Endothelial cell of umbilical vein (primary cell): ENCODE measurements around the gene MTMR11. TPM values are rescaled to one million over a fixed set of nuclear protein-coding genes. Genes with fewer than 3 reads are reported as not detected.
A peak's percentile ranks its signal among the peaks of the same experiment; 100 is the strongest.

Experiments
- BruUV-seq: library from RNA; stranded (reverse); fragments of 400-500 nt; replicated peaks from 2 replicates; lab custom pipeline; 2021; lab: Mats Ljungman, UMichigan
- CTCF ChIA-PET: fragments of 300-600, 350-600 bp; sonication (Branson Sonifier 250); formaldehyde crosslinking; loops from one replicate; lab custom pipeline; 2021; ENCODE audit warnings: antibody characterized with exemption, inconsistent platforms; lab: Charles Lee
- POLR2A ChIA-PET: fragments of 300-600, 350-600 bp; sonication (Branson Sonifier 250); formaldehyde crosslinking; loops from one replicate; lab custom pipeline; 2021; ENCODE audit warnings: antibody characterized with exemption, inconsistent platforms; lab: Charles Lee
- DNase-seq: peaks from one replicate; pipeline ENCODE4 v3.0.0-alpha.2; 2011; ENCODE audit warnings: low read depth, low spot score
- FAIRE-seq: peaks from 2 replicates; lab custom pipeline; 2011; peaks lifted over from hg19 to GRCh38; lab: Jason Lieb, UNC
- H2AFZ ChIP-seq: 2 replicates; pipeline ENCODE4 v1.6.0; 2012; ENCODE audit warnings: low read depth, low read length, control low read depth, inconsistent platforms
- H3K27ac ChIP-seq: 2 replicates; pipeline ENCODE4 v1.5.1; 2011; ENCODE audit warnings: low read depth, mild to moderate bottlenecking, control low read depth, low read length, moderate library complexity; ENCODE audit not compliant: insufficient read depth
- H3K27me3 ChIP-seq, 2 experiments: 2 replicates each; pipeline versions ENCODE4 v1.6.0 to v1.6.1; 2011; ENCODE audit warnings: low read length in 2 of 2, mixed read lengths in 1 of 2; ENCODE audit not compliant: control insufficient read depth in 2 of 2, insufficient read depth in 2 of 2
- H3K36me3 ChIP-seq, 2 experiments: 2 replicates in 1 of 2; 3 replicates in 1 of 2; pipeline ENCODE4 v1.5.1; 2011; ENCODE audit warnings: low read length in 2 of 2, mild to moderate bottlenecking in 1 of 2, moderate library complexity in 1 of 2; ENCODE audit not compliant: control insufficient read depth in 2 of 2, insufficient read depth in 2 of 2; ENCODE audit errors: extremely low read depth in 1 of 2
- H3K4me1 ChIP-seq: 3 replicates; pipeline ENCODE4 v1.5.1; 2011; ENCODE audit warnings: mild to moderate bottlenecking, low read length; ENCODE audit not compliant: control insufficient read depth, insufficient read depth; ENCODE audit errors: extremely low read depth
- H3K4me2 ChIP-seq: 2 replicates; pipeline ENCODE4 v1.6.1; 2011; ENCODE audit warnings: low read length, control low read depth, mixed read lengths; ENCODE audit not compliant: insufficient read depth
- H3K4me3 ChIP-seq, 3 experiments: fragments of 200-600 bp in 1 of 3; sonication (generic), shearing (Covaris generic) in 1 of 3; replicated peaks in 1 of 3; 2 replicates each; pipeline ENCODE4 v1.5.1; 2011 to 2016; ENCODE audit warnings: control low read depth in 3 of 3, low read length in 3 of 3, mild to moderate bottlenecking in 2 of 3, inconsistent platforms in 1 of 3, low read depth in 1 of 3, moderate library complexity in 1 of 3; ENCODE audit not compliant: insufficient read depth in 1 of 3
- H3K79me2 ChIP-seq: 2 replicates; pipeline ENCODE4 v1.6.0; 2012; ENCODE audit warnings: low read length, inconsistent platforms; ENCODE audit not compliant: control insufficient read depth, insufficient read depth
- H3K9ac ChIP-seq: replicated peaks from 2 replicates; pipeline ENCODE3; 2011; ENCODE audit warnings: low read length, control low read depth; ENCODE audit not compliant: insufficient read depth; ENCODE audit errors: extremely low read depth
- H3K9me1 ChIP-seq: replicated peaks from 3 replicates; pipeline ENCODE4 v1.6.0; 2011; ENCODE audit warnings: mild to moderate bottlenecking, low read length; ENCODE audit not compliant: control insufficient read depth, insufficient read depth; ENCODE audit errors: extremely low read depth
- H3K9me3 ChIP-seq: replicated peaks from 2 replicates; pipeline ENCODE4 v1.5.1; 2012; ENCODE audit warnings: low read length, inconsistent platforms; ENCODE audit not compliant: control insufficient read depth, insufficient read depth
- H4K20me1 ChIP-seq: replicated peaks from 2 replicates; pipeline ENCODE3; 2011; ENCODE audit warnings: mild to moderate bottlenecking, low read length; ENCODE audit not compliant: control insufficient read depth, insufficient read depth; ENCODE audit errors: extremely low read depth
- EZH2 ChIP-seq: IDR thresholded peaks from 2 replicates; pipeline ENCODE4 v1.6.1; 2012; ENCODE audit warnings: borderline replicate concordance, low read depth, mild to moderate bottlenecking, moderate library complexity, low read length, inconsistent platforms; ENCODE audit not compliant: severe bottlenecking
- JUN ChIP-seq: IDR thresholded peaks from 2 replicates; pipeline ENCODE4 v1.6.1; 2011; ENCODE audit warnings: borderline replicate concordance, low read depth; ENCODE audit not compliant: insufficient read length, insufficient read depth
- MYC ChIP-seq: IDR thresholded peaks from one replicate; pipeline ENCODE4 v1.6.1; 2011; ENCODE audit warnings: mild to moderate bottlenecking, low read depth, low read length
- POLR2A ChIP-seq: IDR thresholded peaks from 2 replicates; pipeline ENCODE4 v1.6.1; 2012; ENCODE audit warnings: low read depth, mild to moderate bottlenecking, control low read depth, low read length
- POLR2AphosphoS5 ChIP-seq: IDR thresholded peaks from 2 replicates; pipeline ENCODE4 v1.6.1; 2012; ENCODE audit warnings: low read depth, mild to moderate bottlenecking, control low read depth, low read length, moderate library complexity; ENCODE audit not compliant: insufficient read depth
- dilution Hi-C: fragments of 300-500 bp; cut with MboI; formaldehyde crosslinking; loops from one replicate; pipeline ENCODE4 v1.15.0; 2019; ENCODE audit warnings: low sequenced_read_pairs; ENCODE audit not compliant: extremely low pct_ligation_motif_present
- intact Hi-C: fragments of 100-400 bp; cut with micrococcal nuclease; formaldehyde crosslinking; loops from one replicate; pipeline ENCODE4 v1.10.0; 2022
- polyA plus RNA-seq, 4 experiments: library from polyadenylated mRNA; depleted of rRNA in 3 of 4; stranded (reverse) in 3 of 4; unstranded in 1 of 4; fragments of >200 nt; gene quantifications; 2 replicates each; pipeline versions ENCODE4 v1.2.1 to v1.2.3, GENCODE V29; 2011 to 2012; ENCODE audit warnings: missing spikeins in 1 of 4
- total RNA-seq: library from RNA; stranded (reverse); gene quantifications from 2 replicates; pipeline ENCODE4 v1.2.3, GENCODE V29; 2021
- TF ChIP-seq, protein P1 (sequence below), 2 donors: IDR thresholded peaks; 1 replicate in 1 of 2; 2 replicates in 1 of 2; pipeline ENCODE4 v1.5.1; 2011; ENCODE audit warnings: low read length in 2 of 2, mild to moderate bottlenecking in 2 of 2, moderate library complexity in 2 of 2, control low read depth in 1 of 2, inconsistent platforms in 1 of 2, low read depth in 1 of 2; ENCODE audit not compliant: insufficient read depth in 1 of 2; ENCODE audit errors: extremely low read depth in 1 of 2
- TF ChIP-seq, protein P2 (sequence below): IDR thresholded peaks from 2 replicates; pipeline ENCODE4 v1.6.1; 2011; ENCODE audit not compliant: insufficient read depth, insufficient read length

MTMR11 gene
- total and polyA plus RNA-seq, 2 donors (not counting 3 experiments of a cell fraction or from before 2014, with no cell fraction given): 7.8 to 14.4 TPM

DNA sequence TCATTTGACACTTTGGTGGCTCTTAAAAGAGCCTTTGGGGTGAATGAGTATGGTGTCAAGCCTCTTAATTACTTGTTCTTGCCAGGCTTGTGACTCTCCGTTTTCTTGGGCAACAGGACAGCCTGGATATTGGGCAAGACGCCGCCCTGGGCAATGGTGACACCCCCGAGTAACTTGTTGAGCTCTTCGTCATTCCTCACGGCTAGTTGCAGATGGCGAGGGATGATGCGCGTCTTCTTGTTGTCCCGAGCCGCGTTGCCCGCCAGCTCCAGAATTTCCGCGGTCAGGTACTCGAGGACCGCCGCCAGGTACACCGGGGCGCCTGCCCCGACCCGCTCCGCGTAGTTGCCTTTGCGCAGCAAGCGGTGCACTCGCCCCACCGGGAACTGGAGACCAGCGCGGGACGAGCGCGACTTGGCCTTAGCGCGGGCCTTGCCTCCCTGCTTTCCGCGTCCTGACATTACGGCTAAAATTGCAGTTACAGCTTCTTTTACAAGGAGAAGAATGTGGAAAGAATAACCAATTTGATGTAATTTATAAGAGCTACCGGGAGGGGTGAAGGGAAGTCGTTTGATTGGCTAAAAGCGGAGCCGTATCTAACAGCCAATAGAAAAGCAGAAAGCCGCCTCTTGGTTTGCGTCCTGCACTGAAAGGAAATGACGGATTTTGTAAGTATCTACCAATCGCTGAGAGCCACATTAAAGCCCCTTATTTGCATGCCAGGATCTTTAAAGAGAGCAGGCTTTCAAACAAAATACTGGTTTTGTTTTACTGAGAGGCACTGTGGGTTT, 49.0 kb downstream of the MTMR11 start:
- Histone ChIP-seq H3K9me3 (no peaks in the 10 kb centered on the region), H3K4me1 (peaks cover 16% of the 10 kb centered on the region), H2AFZ (no peak overlapping the region), H3K36me3 (no peaks in the 10 kb centered on the region), H3K4me3 (peak overlapping the region; percentile 22 to 91 (median 67)), H4K20me1 (no peaks in the 10 kb centered on the region), H3K27me3 (no peaks in the 10 kb centered on the region), H3K9ac (peak overlapping the region; percentile 99), H3K9me1 (no peaks in the 10 kb centered on the region), H3K4me2 (peak overlapping the region; percentile 85), H3K79me2 (no peaks in the 10 kb centered on the region), H3K27ac (peak overlapping the region; percentile 97)
- FAIRE-seq (peak; percentile 96), DNase-seq (peak; percentile 97)
- ChIA-PET CTCF (interaction anchor here (0.6 to 4.1 kb wide), 14 partner anchors 9 to 299 kb away, joined by 3 to 38 read pairs (median 4); partner anchors contain the start of gene BOLA1), POLR2A (interaction anchor here (0.9 to 3.6 kb wide), 12 partner anchors 12 to 299 kb away, joined by 3 to 20 read pairs (median 6); partner anchors contain the start of genes BOLA1, MTMR11 and VPS45)
- dilution Hi-C loops: loop anchor here (25.0 kb wide), 1 partner anchor 150 kb away; no protein-coding TSS in a partner anchor
- intact Hi-C loops: loop anchor here (1.0 to 2.0 kb wide), 8 partner anchors 12 to 300 kb away; partner anchors contain the start of genes BOLA1, SF3B4 and VPS45
- BruUV-seq: TSS peak; percentile 50
- TF ChIP-seq EZH2 (no peak), POLR2AphosphoS5 (peak; percentile 68), POLR2A (no peak), JUN (peak; percentile 5), MYC (no peak)
- TF ChIP-seq, protein P1, sequence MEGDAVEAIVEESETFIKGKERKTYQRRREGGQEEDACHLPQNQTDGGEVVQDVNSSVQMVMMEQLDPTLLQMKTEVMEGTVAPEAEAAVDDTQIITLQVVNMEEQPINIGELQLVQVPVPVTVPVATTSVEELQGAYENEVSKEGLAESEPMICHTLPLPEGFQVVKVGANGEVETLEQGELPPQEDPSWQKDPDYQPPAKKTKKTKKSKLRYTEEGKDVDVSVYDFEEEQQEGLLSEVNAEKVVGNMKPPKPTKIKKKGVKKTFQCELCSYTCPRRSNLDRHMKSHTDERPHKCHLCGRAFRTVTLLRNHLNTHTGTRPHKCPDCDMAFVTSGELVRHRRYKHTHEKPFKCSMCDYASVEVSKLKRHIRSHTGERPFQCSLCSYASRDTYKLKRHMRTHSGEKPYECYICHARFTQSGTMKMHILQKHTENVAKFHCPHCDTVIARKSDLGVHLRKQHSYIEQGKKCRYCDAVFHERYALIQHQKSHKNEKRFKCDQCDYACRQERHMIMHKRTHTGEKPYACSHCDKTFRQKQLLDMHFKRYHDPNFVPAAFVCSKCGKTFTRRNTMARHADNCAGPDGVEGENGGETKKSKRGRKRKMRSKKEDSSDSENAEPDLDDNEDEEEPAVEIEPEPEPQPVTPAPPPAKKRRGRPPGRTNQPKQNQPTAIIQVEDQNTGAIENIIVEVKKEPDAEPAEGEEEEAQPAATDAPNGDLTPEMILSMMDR (IDR thresholded peaks at IDR 0.05; ENCODE audit: extremely low read depth in 1 of 2, insufficient read depth in 1 of 2, low read depth in 1 of 2, low read length in 2 of 2): no peak
- TF ChIP-seq, protein P2, sequence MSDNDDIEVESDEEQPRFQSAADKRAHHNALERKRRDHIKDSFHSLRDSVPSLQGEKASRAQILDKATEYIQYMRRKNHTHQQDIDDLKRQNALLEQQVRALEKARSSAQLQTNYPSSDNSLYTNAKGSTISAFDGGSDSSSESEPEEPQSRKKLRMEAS: no peak
